Ovary (tissue), 3 donors: ENCODE data around the gene PPP5C.

Experiments used
- CTCF ChIP-seq, 3 donors: fragments of 450-650 bp in 2 of 3; fragments of 200-600 bp in 1 of 3; IDR thresholded peaks; one replicate each; pipeline versions ENCODE4 v1.5.1 to v1.8.0; 2016 to 2022; ENCODE audit warnings: antibody characterized with exemption in 3 of 3, mild to moderate bottlenecking in 1 of 3
- POLR2A ChIP-seq: fragments of 450-650 bp; IDR thresholded peaks from one replicate; pipeline ENCODE4 v1.6.1; 2017; ENCODE audit warnings: antibody characterized with exemption, mild to moderate bottlenecking, moderate library complexity
- donor health status: DM: no; HTN: no; CAD: no.

GRCh38 chr19:46380690-46381089, 33.8 kb downstream of the PPP5C start:
- no peak for TF ChIP-seq CTCF (IDR thresholded peaks at IDR 0.05)
- TF ChIP-seq POLR2A = no peak
